Measurements from ENCODE around the gene SLC7A6.

- TF ChIP-seq CTCF (IDR thresholded peaks at IDR 0.05) (no peak), POLR2AphosphoS5 (IDR thresholded peaks at IDR 0.05) (no peak), EP300 (IDR thresholded peaks at IDR 0.05) (no peak)
Measured at GRCh38 chr16:68279726-68280558, 15.6 kb downstream of the SLC7A6 start.

Data from stomach (tissue), 4 donors.